ENCODE measurements around the gene ANKRA2.

- TF ChIP-seq CTCF (IDR thresholded peaks at IDR 0.05; ENCODE audit: low read length), result no peak
- TF ChIP-seq EZH2 (optimal IDR thresholded peaks at IDR 0.05; ENCODE audit: low read depth, low read length), result no peak
Measured at GRCh38 chr5:73532195-73532594, 33.2 kb downstream of the ANKRA2 start.
